Endodermal cell (in vitro differentiated cells): ENCODE data around the gene CDH11. TPM values are rescaled to one million over a fixed set of nuclear protein-coding genes. Genes with fewer than 3 reads are reported as not detected.

Source experiments
- DNase-seq: peaks from one replicate; pipeline ENCODE4 v3.0.0-alpha.2; 2017
- H3K27ac ChIP-seq: 2 replicates; pipeline ENCODE4 v1.5.1; 2013; ENCODE audit warnings: mild to moderate bottlenecking, low read depth, low read length, moderate library complexity
- H3K27me3 ChIP-seq: 2 replicates; pipeline ENCODE4 v1.6.1; 2013; ENCODE audit warnings: mild to moderate bottlenecking, low read length, moderate library complexity; ENCODE audit not compliant: insufficient read depth, control insufficient read depth, poor library complexity, severe bottlenecking
- H3K36me3 ChIP-seq: 2 replicates; pipeline ENCODE4 v1.7.0; 2013; ENCODE audit warnings: mild to moderate bottlenecking, low read length, moderate library complexity; ENCODE audit not compliant: control insufficient read depth, insufficient read depth
- H3K4me1 ChIP-seq: one replicate; pipeline ENCODE4 v1.7.0; 2013; ENCODE audit warnings: low read length; ENCODE audit not compliant: control insufficient read depth, insufficient read depth
- H3K4me3 ChIP-seq: 2 replicates; pipeline ENCODE4 v1.5.1; 2013; ENCODE audit warnings: mild to moderate bottlenecking, low read length, moderate library complexity
- H3K9ac ChIP-seq: 2 replicates; pipeline ENCODE4 v1.6.1; 2013; ENCODE audit warnings: mild to moderate bottlenecking, low read length, moderate library complexity; ENCODE audit not compliant: poor library complexity, severe bottlenecking; ENCODE audit errors: extremely low read depth
- H3K9me3 ChIP-seq: 2 replicates; pipeline ENCODE4 v1.6.1; 2013; ENCODE audit warnings: mild to moderate bottlenecking, low read length, moderate library complexity; ENCODE audit not compliant: control insufficient read depth
- H3K27ac Mint-ChIP-seq: 2 replicates; pipeline ENCODE4 v1.8.0; 2020; ENCODE audit warnings: mixed read lengths
- H3K27me3 Mint-ChIP-seq: 2 replicates; pipeline ENCODE4 v1.8.0; 2021; ENCODE audit warnings: mild to moderate bottlenecking, mixed read lengths; ENCODE audit not compliant: insufficient read depth
- H3K36me3 Mint-ChIP-seq: 2 replicates; pipeline ENCODE4 v1.8.0; 2020; ENCODE audit warnings: low read depth, mixed read lengths
- H3K4me1 Mint-ChIP-seq: 2 replicates; pipeline ENCODE4 v1.8.0; 2020; ENCODE audit warnings: mixed read lengths
- H3K4me3 Mint-ChIP-seq: 2 replicates; pipeline ENCODE4 v1.8.0; 2020; ENCODE audit warnings: mild to moderate bottlenecking, moderate library complexity, mixed read lengths
- H3K9me3 Mint-ChIP-seq: 2 replicates; pipeline ENCODE4 v1.8.0; 2020; ENCODE audit warnings: mild to moderate bottlenecking, mixed read lengths
- CTCF ChIP-seq: fragments of 200-600 bp; sonication (generic); conservative IDR thresholded peaks from 2 replicates; pipeline ENCODE4 v1.5.0; 2021; ENCODE audit warnings: antibody characterized with exemption, mild to moderate bottlenecking
- WGBS, 2 experiments: methylation state at CpG; one replicate each; pipeline versions ENCODE4 v1.1.5 to v1.1.7; 2013; ENCODE audit warnings: missing lambda C conversion rate in 2 of 2, mixed read lengths in 1 of 2; ENCODE audit not compliant: insufficient coverage in 1 of 2, insufficient read length in 1 of 2; 5-methylcytosine and 5-hydroxymethylcytosine counted together
- total RNA-seq, 2 donors: library from RNA; stranded (reverse); fragmentation: NEBNext Ultra II Directional in 1 of 2; extraction: Animal tissue kit (Norgen Biotek cat#: 25700) in 1 of 2; gene quantifications; 2 replicates in 1 of 2; 3 replicates in 1 of 2; pipeline ENCODE4 v1.2.1, GENCODE V29; 2021

The CDH11 gene
- total RNA-seq, 2 donors from 2014 or later = 0.73 to 2.9 TPM

DNA sequence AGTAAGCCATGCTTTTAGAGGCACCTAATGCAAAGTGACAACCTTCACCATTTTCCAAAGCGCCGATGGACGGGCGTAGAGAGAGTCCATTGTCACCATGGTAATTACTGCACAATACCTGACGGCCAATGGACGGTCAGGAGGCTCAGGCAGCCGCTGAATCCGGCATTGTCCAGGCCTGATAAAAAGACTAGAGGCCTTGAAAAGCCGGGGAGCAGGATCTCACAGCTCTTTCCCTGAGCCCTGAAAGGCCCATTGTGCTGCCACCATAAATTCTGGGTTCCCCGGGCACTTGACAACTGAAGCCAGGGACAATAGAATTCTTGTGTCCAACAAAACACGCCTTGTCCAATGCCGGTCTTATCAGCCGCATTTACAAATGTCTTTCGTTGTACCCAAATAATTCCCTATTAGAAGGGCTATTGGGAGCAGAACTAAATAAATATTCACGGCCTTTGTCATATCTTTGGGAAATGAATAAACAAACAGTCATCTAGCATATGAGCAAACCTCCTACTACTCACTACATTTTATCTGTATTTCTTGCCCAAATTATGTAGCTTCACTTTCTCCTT lies 62.4 kb downstream of the CDH11 start:
- WGBS, 2 experiments = 75 to 93% methylated on average over 11 to 15 of the region's 15 CpGs
- Histone ChIP-seq H3K27me3 (no peaks in the 10 kb centered on the region), H3K9me3 (no peaks in the 10 kb centered on the region), H3K27ac (peak overlapping the region; percentile 92), H3K36me3 (no peaks in the 10 kb centered on the region), H3K4me3 (no peak overlapping the region), H3K4me1 (no peaks in the 10 kb centered on the region), H3K9ac (no peak overlapping the region)
- no peaks in the 10 kb centered on the region for H3K9me3 Mint-ChIP-seq
- no peaks in the 10 kb centered on the region for H3K36me3 Mint-ChIP-seq
- peak; percentile 5 for DNase-seq
- H3K27me3 Mint-ChIP-seq = peaks cover 2% of the 10 kb centered on the region
- no peak for TF ChIP-seq CTCF
- H3K4me3 Mint-ChIP-seq = no peak overlapping the region
- H3K4me1 Mint-ChIP-seq = peaks cover 2% of the 10 kb centered on the region
- no peak overlapping the region for H3K27ac Mint-ChIP-seq

- Histone ChIP-seq H3K9me3 (no peaks in the 10 kb centered on the region), H3K4me3 (no peak overlapping the region), H3K27me3 (no peaks in the 10 kb centered on the region), H3K4me1 (no peaks in the 10 kb centered on the region), H3K9ac (no peak overlapping the region), H3K27ac (no peak overlapping the region), H3K36me3 (no peaks in the 10 kb centered on the region)
- Mint-ChIP-seq H3K36me3 (no peaks in the 10 kb centered on the region), H3K9me3 (no peaks in the 10 kb centered on the region), H3K27me3 (peaks cover 2% of the 10 kb centered on the region), H3K4me1 (no peaks in the 10 kb centered on the region), H3K4me3 (no peak overlapping the region), H3K27ac (no peak overlapping the region)
- DNase-seq = no peak
- TF ChIP-seq CTCF = no peak
- 95 to 100% methylated on average over 1 to 3 of the region's 3 CpGs for WGBS, 2 experiments
Observed at GRCh38 chr16:65057184-65057583, 64.7 kb downstream of the CDH11 start.

- WGBS, 2 experiments = 100% methylated on average over 1 of the region's 1 CpG; no CpG with 5 or more reads in 1 of the 2 experiments
- H3K36me3 Mint-ChIP-seq = no peaks in the 10 kb centered on the region
- no peak overlapping the region for H3K4me3 Mint-ChIP-seq
Observed at GRCh38 chr16:65054457-65054856, 67.4 kb downstream of the CDH11 start.

More at GRCh38 chr16:65054457-65054856, 67.4 kb downstream of the CDH11 start:
- Mint-ChIP-seq H3K4me1 (peaks cover 3% of the 10 kb centered on the region), H3K9me3 (no peaks in the 10 kb centered on the region), H3K27ac (no peak overlapping the region), H3K27me3 (peaks cover 2% of the 10 kb centered on the region)
- no peak for TF ChIP-seq CTCF
- no peak for DNase-seq
- Histone ChIP-seq H3K27me3 (no peaks in the 10 kb centered on the region), H3K4me3 (no peak overlapping the region), H3K36me3 (no peaks in the 10 kb centered on the region), H3K9ac (no peak overlapping the region), H3K4me1 (no peaks in the 10 kb centered on the region), H3K27ac (no peak overlapping the region), H3K9me3 (no peaks in the 10 kb centered on the region)
